HG02870 (cell line): ENCODE data around the gene LYVE1.

Experiments
- ATAC-seq: cut with Tn5 transposase; IDR thresholded peaks from one replicate; pipeline ENCODE4 v1.9.1; 2021; ENCODE audit warnings: mild to moderate bottlenecking, moderate library complexity; ENCODE audit not compliant: unreplicated experiment

LYVE1 gene

DNA sequence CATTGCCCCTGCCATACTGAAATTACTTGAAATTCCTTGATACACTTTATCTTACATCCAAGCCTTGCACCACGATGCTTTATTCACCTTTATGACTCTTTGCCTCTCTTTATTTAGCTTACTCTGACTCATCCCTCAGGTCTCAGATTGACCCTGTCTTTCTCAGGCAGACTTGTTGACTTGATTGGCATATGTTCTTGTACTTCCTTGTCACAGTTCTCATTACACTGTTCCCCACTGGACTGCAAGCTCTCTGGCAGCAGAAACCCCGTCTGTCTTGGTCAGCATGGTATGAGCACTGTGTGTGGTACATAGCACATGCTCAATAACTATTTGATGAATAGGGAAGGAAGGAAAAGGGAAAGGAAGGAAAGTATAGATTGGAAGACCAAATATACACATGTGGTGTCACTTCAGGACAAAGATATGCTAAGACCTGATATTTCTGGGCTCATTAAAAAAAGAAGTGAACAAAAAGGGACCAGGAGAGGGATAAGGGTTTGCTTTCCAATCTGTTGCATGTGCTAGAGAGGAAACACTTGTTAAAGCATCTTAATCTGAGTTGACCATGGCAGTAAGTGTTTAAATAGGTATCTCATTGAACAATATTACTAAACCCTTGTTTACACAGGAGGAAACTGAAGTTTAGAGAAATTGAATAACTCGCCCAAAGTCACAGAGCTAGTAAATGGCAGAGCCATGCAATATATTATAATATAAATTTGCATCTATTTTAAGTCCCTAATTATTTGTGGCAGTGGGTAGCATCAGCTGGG, 7.2 kb downstream of the LYVE1 start:
- no peak for ATAC-seq

DNA sequence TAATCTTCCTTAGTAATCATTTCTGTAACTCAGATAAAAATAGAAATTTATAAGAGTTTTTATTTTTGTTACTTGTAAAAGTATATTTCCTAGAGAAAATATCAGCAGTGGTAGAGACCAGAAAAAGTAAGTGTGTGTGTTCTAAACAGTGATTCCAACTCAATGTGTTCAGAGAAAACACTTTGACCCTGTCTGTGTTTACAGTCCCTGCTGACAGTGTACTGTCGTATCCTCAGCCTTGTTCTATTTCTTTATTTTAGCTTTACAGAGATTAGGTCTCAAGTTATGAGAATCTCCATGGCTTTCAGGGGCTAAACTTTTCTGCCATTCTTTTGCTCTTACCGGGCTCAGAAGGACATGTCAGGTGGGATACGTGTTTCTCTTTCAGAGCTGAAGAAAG, 10.2 kb downstream of the LYVE1 start:
- ATAC-seq, result no peak

DNA sequence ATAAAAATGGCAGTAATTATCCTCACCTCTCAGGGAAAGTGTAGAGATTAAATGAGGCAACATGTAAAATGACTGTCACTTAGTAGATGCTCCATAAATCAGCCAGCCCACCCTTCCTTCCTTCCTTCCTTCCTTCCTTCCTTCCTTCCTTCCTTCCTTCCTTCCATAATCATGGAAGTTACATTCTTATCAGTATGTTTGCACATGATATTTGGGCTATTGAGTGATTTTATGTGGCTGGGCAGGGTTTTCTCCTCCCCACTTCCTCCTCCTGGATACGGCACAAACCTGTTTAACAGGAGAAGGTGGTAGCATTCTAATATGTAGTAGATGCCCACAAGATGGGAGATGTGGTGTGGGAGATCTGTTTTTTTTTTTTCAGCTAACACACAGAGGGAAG, 11.9 kb downstream of the LYVE1 start:
- ATAC-seq, result no peak

DNA sequence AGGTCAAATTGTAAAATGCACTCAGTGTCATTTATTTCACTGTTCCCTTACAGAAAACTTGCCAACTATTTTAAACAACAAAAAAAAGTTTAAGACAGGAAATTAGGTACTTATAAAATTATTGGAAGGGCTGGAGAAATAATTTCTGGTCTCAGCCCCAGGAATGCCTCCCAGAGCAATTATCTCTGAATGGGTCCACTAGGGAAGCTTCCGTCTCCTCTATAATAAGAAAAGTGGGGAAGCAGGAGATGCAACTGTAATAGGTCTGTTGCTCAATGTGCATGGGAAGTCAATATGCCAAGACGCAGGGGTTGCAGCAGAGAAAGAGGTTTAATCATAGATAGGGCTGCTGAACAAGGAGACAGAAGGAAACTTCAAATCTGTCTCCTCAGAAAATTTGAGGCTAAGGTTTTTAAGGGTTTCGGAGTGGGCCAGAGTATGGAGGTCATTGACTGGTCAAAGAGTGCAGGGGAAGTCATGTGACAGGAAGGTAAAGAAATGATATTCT, 16.6 kb downstream of the LYVE1 start:
- no peak for ATAC-seq

DNA sequence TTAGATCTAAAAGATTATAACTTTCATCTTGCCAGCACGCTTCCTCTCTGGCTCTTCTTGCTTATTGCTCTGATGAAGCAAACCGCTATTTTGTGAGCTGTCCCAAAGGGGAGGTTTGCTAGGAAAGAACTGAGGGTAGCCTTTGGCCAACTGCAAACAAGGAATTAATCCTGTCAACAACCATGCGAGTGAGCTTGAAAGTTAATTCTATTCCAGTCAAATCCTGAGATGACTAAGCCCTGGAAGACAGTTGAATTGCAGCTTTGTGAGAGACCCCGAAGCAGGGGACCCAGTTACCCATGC, 17.2 kb downstream of the LYVE1 start:
- ATAC-seq, result no peak

DNA sequence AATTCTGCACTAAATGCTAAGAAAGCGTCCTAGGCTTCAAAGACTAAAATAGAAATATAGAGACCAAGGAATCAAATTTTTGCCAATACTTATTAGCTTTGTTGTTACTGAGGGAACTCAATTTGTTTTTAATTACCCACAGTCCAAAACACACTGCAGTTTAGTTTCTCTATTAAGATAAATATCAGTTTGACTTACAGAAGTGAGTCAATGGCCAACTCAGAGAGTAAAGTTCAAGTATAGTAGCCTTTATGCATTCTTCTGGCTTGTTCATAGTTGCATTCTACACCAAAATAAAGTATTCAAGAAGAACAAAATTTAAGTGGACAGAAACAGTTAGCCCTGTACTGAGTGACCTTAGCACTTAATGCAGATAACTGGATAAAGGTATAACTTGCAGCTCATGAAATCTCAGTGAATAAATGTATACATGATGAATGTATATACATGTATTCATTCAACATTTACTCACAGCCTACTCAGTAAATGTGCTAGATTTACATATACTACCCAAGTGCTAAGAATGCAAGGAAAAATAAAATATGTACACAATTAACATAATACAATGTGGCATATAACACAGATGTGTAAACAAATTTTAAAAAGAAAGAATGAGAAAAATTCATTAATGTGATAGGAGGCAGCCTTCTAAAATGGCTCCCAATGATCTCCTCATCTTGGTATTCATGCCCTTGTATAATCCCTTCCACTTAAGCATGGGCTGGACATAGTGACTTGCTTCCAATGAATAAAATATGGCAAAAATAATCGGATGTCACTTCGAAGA, 17.8 kb downstream of the LYVE1 start:
- no peak for ATAC-seq

DNA sequence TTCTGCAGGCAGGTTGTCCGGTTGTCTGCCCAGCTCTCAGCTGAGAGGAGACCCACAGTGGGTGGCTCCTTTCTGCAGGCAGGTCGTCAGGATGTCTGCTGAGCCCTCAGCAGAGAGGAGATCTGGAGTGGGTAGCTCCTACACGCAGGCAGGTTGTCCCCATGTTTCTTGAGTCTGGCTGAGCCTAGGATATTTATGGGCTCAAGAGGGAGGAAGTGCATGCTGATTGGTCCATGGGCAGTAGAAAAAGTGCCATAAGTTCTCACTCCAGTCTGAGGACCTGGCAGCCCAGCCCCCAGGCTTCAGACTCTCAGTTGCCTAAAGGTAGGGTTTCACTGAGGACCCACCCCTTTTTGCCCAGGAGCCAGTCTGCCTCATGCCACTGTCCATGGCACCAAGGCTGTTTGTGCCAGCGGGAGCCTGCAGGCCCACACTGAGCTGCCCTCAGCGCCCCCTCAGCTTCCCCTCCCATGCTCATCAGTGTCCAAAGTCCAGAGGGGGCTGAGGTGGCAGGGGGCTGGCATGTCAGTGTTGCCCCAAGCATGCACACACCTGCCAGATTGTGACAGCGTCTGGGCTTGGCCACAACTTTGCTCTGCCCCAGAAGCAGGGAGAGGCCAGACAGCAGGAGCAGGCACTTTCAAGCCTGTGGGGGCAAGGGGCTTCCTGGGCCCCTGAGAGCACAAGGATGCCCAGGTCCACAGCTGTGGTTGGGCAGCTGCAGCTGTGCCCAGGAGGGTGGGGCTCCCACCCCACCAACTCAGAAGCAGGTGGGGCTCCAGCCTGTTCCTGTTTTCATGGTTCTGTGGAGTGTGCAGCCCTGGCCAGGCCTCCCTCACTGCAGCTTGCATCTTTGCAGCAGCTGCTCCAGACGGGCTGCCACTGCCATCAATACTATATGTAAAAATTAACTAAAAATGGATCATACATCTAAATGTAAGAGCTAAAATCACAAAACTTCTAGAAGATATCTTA, 23.7 kb downstream of the LYVE1 start:
- no peak for ATAC-seq

DNA sequence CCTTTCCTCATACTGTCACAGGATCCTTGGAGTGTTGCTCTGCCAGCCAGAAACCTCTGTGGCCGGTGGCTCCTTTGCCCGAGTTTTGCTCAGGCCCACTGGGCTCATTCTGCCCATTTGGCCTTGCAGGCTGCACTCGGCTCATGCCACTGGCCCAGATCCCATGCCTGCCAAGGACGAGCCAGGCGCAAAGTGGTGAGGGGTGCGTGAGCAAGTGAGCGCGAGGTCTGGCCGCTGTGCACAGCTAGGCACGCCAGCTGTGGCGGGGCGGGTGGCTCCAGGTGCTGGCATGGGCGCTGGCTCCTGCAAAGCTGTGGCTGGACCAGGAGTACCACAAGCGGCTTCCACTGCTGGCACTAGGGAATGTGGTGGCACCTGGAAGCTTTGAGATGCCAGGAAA, 24.7 kb downstream of the LYVE1 start:
- ATAC-seq, result no peak

DNA sequence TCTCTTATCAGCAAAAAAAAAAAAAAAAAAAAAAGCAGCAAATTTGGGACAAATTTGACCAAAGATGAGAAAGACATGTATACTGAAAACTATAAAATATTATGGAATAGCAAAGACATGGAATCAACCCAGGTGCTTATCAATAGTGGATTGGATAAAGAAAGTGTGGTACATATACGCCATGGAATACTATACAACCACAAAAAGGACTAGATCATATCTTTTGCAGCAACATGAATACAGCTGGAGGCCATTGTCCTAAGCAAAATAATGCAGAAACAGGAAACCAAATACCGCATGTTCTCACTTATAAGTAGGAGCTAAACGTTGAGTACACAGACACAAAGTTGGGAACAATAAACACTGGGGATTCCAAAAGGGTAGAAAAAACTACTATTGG, 25.7 kb downstream of the LYVE1 start:
- no peak for ATAC-seq

DNA sequence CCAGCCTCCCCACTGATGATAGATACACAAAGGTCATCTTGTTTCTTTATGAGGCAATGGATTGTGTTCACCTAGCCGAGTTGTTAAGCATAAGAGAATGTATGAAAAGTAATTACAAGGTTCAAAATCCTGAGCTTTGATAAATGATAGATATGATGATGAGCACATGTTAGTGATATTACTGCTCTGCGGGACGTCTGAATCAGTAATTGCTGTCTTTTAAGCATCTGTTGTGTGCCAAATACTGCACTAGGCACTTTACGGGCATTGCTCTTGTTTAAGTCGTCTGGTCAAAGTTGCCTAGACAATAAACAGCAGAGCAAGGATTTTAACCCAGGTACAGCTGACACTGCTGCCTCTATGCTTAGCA, 26.9 kb downstream of the LYVE1 start:
- no peak for ATAC-seq

DNA sequence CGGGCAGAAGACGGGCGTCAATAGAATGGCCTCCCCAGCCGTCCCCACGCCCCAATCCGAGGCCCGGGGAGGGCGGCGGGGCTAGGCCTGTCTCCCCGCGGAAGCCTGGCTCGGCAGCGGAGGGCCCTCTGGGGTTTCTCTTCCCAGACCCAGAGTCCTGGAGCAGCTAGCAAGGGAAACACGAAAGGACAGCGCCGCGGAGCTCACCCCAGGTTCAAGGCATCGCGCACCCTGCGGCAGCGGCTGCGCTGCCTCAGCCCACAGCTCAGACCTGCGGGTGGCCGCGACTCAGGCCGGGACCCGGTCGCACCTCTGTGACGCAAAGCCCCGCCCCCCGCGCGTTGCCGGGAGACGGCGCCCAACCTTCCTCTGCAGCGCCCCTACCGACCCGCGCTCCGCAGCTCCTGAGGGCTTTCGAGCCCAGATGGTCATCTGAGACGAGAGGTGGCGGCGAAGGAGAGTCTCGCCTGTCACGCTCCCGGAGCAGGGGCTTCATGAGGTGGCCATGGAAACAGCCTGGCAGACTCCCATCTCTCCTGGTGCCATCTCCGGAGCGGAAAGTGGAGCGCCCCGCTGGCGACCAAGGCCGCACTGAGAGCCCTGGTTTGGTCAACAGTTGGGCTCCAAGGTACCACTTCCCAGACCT, 27.4 kb downstream of the LYVE1 start, which contains the start of gene RNF141:
TSS of gene RNF141 (minus strand) at position 273 of the 646 bp plus-strand sequence. CDS start 7,029 bp downstream, outside the sequence.
- peak; percentile 96 for ATAC-seq

DNA sequence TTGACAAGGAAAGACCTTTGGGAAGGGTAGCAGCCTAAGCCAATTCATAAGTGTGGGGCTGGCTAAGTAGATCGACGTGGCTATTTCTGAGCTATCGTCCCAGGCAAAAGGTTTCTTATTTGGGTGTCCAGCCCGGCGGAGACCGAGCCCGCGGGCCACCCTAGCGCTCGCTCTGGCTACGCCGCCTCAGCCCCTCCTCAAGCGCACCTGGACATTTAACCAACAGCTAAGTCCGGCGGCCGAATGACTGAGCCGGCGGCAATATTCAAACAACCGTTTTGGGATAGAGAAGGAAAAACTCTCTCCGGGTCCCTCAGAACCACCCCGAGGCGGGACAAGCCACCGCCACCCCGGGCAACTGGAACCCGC, 27.9 kb downstream of the LYVE1 start:
- ATAC-seq, result peak; percentile 16

DNA sequence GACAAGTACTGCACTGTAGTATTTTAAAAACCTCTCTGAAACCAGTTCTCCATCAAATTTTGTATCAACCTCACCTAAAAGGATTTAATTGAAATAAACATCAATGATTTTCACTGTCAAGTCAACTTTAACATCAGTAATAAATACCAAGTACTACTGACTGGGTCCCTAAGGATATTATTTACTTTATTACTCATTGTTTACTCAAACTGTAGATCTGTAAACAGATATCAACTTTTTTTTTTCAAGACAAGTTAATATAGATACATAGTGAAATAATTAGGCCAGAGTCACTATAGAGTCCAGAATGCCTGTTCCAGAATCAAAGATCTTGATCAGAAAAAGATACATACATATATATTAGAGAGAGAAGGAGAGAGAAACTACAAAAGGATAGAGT, 29.1 kb downstream of the LYVE1 start:
- no peak for ATAC-seq

DNA sequence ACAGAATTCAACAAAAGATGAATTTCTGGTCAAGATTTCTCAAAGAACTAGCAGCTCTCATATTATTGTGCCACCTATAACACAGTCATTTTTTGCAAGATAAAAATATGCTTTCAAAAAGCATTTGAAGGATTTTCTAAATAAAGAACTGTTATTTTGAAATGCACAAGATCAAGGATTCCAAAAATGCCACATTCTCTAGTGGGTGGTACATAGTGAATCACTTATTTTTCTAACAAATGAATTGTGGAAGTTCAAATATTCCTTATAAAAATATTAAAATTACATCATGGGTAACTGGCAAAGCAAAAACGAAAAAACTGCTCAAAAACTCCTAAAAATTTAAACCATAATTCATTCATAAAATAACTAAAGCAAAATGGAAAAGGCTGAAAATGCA, 29.5 kb downstream of the LYVE1 start:
- no peak for ATAC-seq

DNA sequence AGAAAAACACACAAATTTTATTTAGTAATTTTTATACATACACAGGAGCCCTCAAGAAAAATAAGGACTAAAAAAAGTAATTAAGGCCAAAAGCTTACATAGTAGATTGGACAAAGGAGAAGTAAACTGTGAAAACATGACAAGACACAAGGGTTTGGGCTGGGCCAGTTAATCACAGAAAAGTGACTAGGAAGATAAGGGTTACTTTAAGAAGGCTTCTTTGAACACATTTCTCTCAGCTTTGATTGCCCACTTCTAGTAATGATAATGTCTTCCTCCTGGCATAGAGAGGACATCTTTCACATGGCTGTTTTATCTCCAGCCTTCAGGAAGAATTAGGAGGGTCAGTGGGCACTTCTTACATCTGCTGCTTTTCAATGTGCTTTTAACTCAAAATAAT, 30.9 kb downstream of the LYVE1 start:
- no peak for ATAC-seq

DNA sequence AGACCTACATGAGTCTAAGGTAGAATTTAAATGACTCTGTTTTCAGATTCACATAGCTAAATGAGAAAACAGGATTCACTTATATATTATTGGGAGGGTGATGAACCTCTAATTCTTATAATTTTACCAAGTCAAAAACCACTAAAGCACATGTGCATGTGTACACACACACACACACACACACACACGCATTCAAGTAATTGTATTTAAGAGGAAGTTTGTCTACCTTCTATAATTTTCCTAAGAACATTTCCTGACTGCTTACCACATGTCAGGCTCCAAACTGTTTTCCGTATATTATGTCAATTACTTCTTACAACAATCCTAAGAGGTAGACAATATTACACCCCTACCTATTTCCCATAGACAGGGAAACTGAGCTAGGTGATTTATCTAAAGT, 34.1 kb downstream of the LYVE1 start:
- no peak for ATAC-seq

DNA sequence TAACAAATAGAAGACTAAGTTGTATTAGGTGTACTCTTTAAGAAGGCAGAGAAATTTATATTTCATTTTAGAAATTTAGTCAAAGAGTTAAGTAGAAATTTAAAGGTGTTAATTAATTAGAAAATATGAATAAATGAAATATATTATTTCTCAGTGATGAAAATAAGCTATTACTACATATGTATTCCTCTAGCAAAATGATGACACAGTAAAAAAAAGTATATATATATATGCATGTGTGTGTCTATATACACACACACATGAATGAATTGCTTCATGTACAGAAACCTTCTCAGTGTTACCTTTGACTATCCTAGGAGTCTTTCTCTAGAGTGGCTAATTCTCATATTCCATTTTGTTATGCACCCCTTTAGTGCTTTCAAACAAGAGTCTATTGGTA, 35.1 kb downstream of the LYVE1 start:
- no peak for ATAC-seq

DNA sequence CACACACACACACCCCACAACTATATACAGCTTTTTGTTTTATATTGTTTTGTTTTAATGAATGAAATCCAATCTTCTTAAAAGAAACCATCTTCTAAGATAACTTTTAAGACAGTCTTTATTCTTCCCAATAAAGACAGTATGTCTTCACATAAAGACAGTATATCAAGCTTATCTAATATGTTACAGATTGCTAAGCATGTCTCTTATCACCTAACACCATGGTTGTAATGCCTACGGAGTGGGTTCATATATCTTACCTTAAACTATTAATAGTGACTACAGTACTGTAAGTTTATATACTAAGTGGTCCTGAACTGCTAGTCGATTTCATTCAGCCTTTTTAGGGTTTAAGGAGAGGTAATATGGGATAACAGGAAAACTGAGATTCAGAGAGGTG, 35.9 kb downstream of the LYVE1 start:
- ATAC-seq, result no peak

DNA sequence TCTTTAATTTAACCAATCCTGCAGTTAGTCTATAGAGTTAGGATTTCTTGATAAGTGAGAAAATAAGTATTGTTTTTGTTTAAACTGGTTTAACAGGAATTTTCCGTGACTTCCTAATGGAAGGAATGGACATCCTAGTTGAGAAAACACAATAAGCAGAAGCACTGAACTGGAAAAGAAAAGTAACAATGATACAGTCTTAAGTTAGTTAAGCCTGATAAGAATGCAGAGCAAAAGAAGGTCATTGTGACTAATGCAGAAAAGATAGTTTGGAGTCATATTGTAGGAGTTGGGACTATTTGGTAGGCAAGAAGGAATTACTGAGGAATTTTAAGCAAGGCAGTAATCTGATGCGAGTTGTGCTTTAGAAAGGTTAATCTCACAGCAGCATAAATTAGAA, 39.2 kb downstream of the LYVE1 start:
- ATAC-seq, result no peak

DNA sequence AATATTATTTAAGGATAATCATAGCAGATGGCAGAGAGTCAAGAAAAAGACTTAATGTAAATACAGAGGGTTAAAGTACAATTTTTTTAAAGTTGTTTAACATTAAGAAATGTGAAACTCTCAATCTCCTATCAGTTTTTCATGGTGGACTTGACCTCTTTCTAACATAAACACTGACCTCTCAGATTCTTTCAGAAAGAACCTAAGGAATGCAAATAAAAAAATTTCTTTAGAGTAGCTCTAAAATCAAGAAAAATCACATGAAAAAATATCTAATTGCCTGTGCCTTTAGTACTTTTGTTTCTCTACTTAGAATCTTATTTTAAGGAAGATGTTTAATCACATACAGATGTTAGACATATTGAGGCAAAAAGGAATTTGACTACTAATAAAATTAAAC, 40.3 kb downstream of the LYVE1 start:
- no peak for ATAC-seq
